AG09309 (cell line): Measurements from ENCODE around the gene SIGLEC5.
"Not testable (repeated sequence)": the region's sequence is repeated elsewhere in the genome, so short reads cannot be mapped to it uniquely, and the experiment has no call there.

ENCODE experiments used
- DNase-seq: peaks from one replicate; pipeline ENCODE4 v3.0.0-alpha.2; 2010; ENCODE audit warnings: low read depth
- H3K4me3 ChIP-seq: 2 replicates; pipeline ENCODE4 v1.5.1; 2011; ENCODE audit warnings: mild to moderate bottlenecking, low read depth, low read length, moderate library complexity; ENCODE audit not compliant: control insufficient read depth
- CTCF ChIP-seq: IDR thresholded peaks from 2 replicates; pipeline ENCODE4 v1.5.1; 2011; ENCODE audit warnings: mild to moderate bottlenecking, low read depth, low read length, inconsistent platforms; ENCODE audit not compliant: insufficient read depth, control insufficient read depth; ENCODE audit errors: missing control alignments

SIGLEC5 gene

GRCh38 chr19:51663650-51664049, 33.4 kb upstream of the SIGLEC5 start:
- no peak for TF ChIP-seq CTCF
- no peak overlapping the region for H3K4me3 ChIP-seq
- DNase-seq: no peak

- TF ChIP-seq CTCF: peak; percentile 74
- H3K4me3 ChIP-seq: no peak overlapping the region
- peak; percentile 37 for DNase-seq
Measured at GRCh38 chr19:51660975-51661600, 30.9 kb upstream of the SIGLEC5 start.

DNA sequence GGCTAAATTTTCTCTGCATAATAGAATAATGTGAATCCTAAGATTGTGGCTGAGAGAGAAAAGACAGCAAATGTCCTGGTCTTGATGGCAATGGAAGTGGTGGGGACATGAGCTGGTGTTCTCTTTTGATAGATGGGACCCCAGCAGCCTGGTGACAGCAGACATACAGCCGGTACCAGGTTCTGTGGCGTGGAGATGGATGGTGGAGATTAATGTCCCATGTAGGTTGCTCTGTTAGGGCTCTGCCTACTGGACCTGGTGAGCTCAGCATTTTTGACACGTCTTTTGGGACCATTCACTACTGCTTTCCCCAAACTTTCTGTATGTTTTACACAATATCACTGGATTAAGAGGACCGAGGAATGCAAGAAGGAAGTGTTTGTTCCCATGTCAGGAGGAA, 24.6 kb upstream of the SIGLEC5 start:
- no peak for TF ChIP-seq CTCF
- H3K4me3 ChIP-seq: no peak overlapping the region
- no peak for DNase-seq

- TF ChIP-seq CTCF: no peak
- no peak overlapping the region for H3K4me3 ChIP-seq
Measured at GRCh38 chr19:51653162-51653561, 23.0 kb upstream of the SIGLEC5 start.

DNA sequence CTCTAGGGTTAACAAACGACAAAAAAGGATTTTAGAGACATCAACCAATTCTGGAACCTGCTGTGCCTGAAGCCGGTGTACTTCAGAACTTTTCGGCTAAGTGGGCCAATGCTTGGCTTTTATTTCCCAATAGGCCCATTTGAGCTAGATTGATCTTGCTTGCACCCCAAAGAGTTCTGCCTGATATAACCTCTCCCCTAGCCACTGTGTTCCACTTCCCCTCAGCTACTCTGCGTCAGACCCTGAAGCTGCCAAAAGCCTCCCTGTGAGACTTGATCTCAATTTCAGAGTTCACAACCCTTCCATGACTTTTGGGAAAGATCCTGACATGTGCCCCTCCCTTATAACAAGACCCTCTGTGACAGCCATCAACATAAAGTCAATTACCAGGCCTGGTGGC, 22.1 kb upstream of the SIGLEC5 start:
- no peak for TF ChIP-seq CTCF
- no peak for DNase-seq
- H3K4me3 ChIP-seq: no peak overlapping the region

More at GRCh38 chr19:51653162-51653561, 23.0 kb upstream of the SIGLEC5 start:
- no peak for DNase-seq

- TF ChIP-seq CTCF: no peak
- no peak for DNase-seq
- H3K4me3 ChIP-seq: no peak overlapping the region
Measured at GRCh38 chr19:51651216-51651846, 21.1 kb upstream of the SIGLEC5 start.

DNA sequence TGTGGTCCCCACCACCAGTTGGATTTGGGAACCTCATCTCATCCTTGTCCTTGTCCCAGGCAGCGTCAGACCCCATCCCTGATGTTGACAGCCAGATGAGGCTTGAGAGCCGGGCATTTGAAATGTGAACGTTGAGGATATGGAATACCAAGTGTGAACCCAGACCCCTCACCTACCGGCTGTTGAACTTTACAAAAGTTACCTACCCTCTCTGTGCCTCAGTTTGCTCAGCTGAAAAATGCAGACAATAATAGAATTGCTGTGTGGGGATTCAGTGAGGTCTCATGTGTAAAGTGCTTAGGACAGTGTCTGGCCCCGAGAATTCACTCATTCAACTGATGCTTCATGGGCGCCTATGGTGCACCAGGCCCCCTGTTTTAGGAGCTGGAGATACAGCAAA, 17.1 kb upstream of the SIGLEC5 start:
- H3K4me3 ChIP-seq: no peak overlapping the region
- no peak for DNase-seq
- TF ChIP-seq CTCF: no peak

DNA sequence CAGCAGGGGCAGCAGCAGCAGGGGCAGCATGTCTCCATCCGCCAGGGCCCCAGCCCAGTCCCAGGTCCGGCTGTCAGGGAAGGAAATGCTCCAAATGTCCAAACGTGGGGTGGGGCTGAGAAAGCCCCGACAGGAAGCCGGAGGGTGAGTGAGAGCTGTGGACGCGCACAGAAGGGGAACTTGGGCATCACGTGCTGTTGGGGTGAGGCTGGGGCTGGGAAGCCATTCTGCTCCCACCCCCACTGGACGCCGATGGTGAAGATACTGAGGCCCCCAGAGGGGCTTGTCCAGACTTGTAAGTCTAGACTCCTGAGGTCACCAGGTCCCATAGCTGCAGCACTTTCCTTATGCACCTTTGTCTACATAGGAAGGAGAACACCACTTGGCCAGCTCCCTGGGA, 16.5 kb upstream of the SIGLEC5 start, which contains the start of gene SIGLEC14:
Gene SIGLEC14 (minus strand): TSS at position 96 of the 400 bp plus-strand sequence. CDS start 66 bp downstream, at position 30.
- H3K4me3 ChIP-seq, DNase-seq: not testable (repeated sequence)
